GM10266 (cell line): ENCODE data around the gene NRG3.

Experiments
- DNase-seq: peaks from one replicate; pipeline ENCODE4 v3.0.0; 2012; ENCODE audit errors: extremely low spot score
- CTCF ChIP-seq: IDR thresholded peaks from 2 replicates; pipeline ENCODE4 v1.5.1; 2012; ENCODE audit warnings: mild to moderate bottlenecking, low read depth; ENCODE audit not compliant: control insufficient read depth, insufficient read depth; ENCODE audit errors: missing control alignments

The NRG3 gene

GRCh38 chr10:82536668-82537067, 661.7 kb downstream of the NRG3 start:
- no peak for DNase-seq
- no peak for TF ChIP-seq CTCF

- DNase-seq, result no peak
- TF ChIP-seq CTCF, result no peak
Measured at GRCh38 chr10:82538272-82538671, 663.3 kb downstream of the NRG3 start.

GRCh38 chr10:82543631-82544030, 668.6 kb downstream of the NRG3 start:
- DNase-seq, result no peak
- no peak for TF ChIP-seq CTCF

- no peak for DNase-seq
Measured at GRCh38 chr10:82544377-82544776, 669.4 kb downstream of the NRG3 start.

GRCh38 chr10:82551506-82551905, 676.5 kb downstream of the NRG3 start:
- no peak for DNase-seq
- no peak for TF ChIP-seq CTCF

More at GRCh38 chr10:82544377-82544776, 669.4 kb downstream of the NRG3 start:
- TF ChIP-seq CTCF, result no peak

- DNase-seq, result no peak
- no peak for TF ChIP-seq CTCF
Measured at GRCh38 chr10:82552267-82552666, 677.3 kb downstream of the NRG3 start.

- TF ChIP-seq CTCF, result no peak
- DNase-seq, result no peak
Measured at GRCh38 chr10:82554381-82554780, 679.4 kb downstream of the NRG3 start.
